Stimulated activated CD8-positive, alpha-beta memory T cell treated with anti-CD3 and anti-CD28 coated beads, Interleukin-4, amount 100 ng/mL, for 1 hour (primary cell): ENCODE data around the gene SURF1.
"Not testable (repeated sequence)": the region's sequence is repeated elsewhere in the genome, so short reads cannot be mapped to it uniquely, and the experiment has no call there.

Source experiments
- DNase-seq, 2 donors: peaks; one replicate each; pipeline ENCODE4 v3.0.0-alpha.2; 2020; ENCODE audit warnings: low read depth in 2 of 2, low spot score in 1 of 2

The SURF1 gene

GRCh38 chr9:133345596-133345995 lies 10.7 kb downstream of the SURF1 start:
- DNase-seq: no peak

GRCh38 chr9:133344979-133345378 lies 11.3 kb downstream of the SURF1 start:
- no peak for DNase-seq

- no peak for DNase-seq
These were observed 12.2 kb downstream of the SURF1 start for GRCh38 chr9:133344071-133344470.

GRCh38 chr9:133342570-133342969 lies 13.7 kb downstream of the SURF1 start:
- DNase-seq: no peak

- no peak for DNase-seq
These were observed 14.2 kb downstream of the SURF1 start for GRCh38 chr9:133342069-133342406.

GRCh38 chr9:133341369-133342068 lies 14.8 kb downstream of the SURF1 start:
- DNase-seq: no peak

- DNase-seq: no peak
These were observed 15.4 kb downstream of the SURF1 start for GRCh38 chr9:133340916-133341315.

GRCh38 chr9:133340256-133340655 lies 16.0 kb downstream of the SURF1 start:
- DNase-seq: no peak

GRCh38 chr9:133339641-133340040 lies 16.6 kb downstream of the SURF1 start:
- DNase-seq: no peak

- DNase-seq: peak; percentile 85 to 86
These were observed 20.1 kb downstream of the SURF1 start, which contains the start of gene SURF6 for GRCh38 chr9:133335924-133336811. Gene SURF6 (minus strand): TSS chr9:133336188. CDS start chr9:133336132, 56 bp downstream.

GRCh38 chr9:133334888-133335287 lies 21.4 kb downstream of the SURF1 start:
- DNase-seq: not testable (repeated sequence)

GRCh38 chr9:133334161-133334560 lies 22.1 kb downstream of the SURF1 start:
- DNase-seq: no peak

GRCh38 chr9:133333566-133333965 lies 22.7 kb downstream of the SURF1 start:
- no peak for DNase-seq

- DNase-seq: no peak
These were observed 23.3 kb downstream of the SURF1 start for GRCh38 chr9:133333011-133333410.

GRCh38 chr9:133332381-133332730 lies 23.9 kb downstream of the SURF1 start:
- DNase-seq: no peak

- DNase-seq: no peak
These were observed 24.5 kb downstream of the SURF1 start for GRCh38 chr9:133331641-133332380.

GRCh38 chr9:133331221-133331620 lies 25.1 kb downstream of the SURF1 start:
- no peak for DNase-seq

- DNase-seq: not testable (repeated sequence)
These were observed 26.8 kb downstream of the SURF1 start for GRCh38 chr9:133329306-133330156.

GRCh38 chr9:133327834-133328484 lies 28.3 kb downstream of the SURF1 start:
- no peak for DNase-seq

GRCh38 chr9:133327021-133327420 lies 29.3 kb downstream of the SURF1 start:
- DNase-seq: not testable (repeated sequence)
